ENCODE data around the gene RNF38. TPM values are rescaled to one million over a fixed set of nuclear protein-coding genes. Genes with fewer than 3 reads are reported as not detected.

Gene RNF38
- total and polyA plus RNA-seq, 2 donors (not counting 3 experiments of a cell fraction or from before 2014, with no cell fraction given), result 36.7 to 47.2 TPM

DNA sequence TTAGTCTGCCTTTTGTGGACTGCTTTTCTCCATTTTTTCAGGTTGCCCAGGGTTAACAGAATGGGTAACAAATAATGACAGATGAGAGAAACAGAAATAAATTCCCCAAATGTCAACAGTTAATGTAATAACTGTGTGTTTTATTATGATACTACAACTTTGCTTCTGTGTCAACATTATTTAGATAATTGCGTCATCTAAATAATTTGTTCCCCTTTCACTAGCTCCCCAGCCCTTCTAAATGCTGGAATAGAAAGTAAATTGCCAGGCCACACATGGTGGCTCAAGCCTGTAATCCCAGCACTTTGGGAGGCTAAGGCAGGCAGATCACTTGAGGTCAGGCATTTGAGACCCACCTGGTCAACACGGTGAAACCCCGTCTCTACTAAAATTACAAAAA is 53.5 kb downstream of the RNF38 start:
- CTCF ChIA-PET, result no interaction called here
- dilution Hi-C loops (cut with MboI; ENCODE audit: extremely low pct_ligation_motif_present, low sequenced_read_pairs) (no loop called here), intact Hi-C loops (cut with micrococcal nuclease) (no loop called here)

DNA sequence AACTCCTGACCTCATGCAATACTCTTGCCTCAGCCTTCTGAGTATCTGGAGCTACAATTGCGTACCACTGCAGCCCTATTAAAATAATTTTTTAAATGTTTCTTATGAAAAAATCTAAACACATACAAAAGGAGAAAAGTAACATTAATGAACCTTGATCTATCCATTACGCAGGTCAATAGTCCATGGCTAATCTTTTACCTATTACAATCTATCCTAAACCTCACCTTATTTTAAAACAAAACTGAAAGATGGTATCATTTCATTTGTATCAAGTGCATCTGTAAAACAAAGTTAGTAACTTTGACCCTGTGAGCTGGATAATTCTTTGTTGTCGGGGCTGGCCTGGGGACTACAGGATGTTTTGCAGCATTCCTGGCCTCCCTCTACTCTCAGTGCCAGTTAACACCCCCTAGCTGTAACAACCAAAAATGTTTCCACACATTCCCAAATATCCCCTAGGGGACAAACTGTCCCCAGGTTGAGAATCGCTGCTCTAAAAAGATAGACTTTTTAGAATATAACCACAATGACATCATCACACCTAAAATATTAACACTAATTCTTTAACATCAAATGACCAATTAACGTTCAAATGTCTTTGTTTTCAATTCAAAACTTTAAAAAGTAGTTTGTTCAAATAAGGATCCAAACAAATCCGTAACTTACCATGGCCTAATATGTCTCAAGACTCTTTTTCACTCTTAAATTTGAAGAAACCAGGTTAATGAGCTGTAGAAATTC is 54.8 kb downstream of the RNF38 start:
- dilution Hi-C loops (cut with MboI; ENCODE audit: extremely low pct_ligation_motif_present, low sequenced_read_pairs) (no loop called here), intact Hi-C loops (cut with micrococcal nuclease) (no loop called here)
- no peak overlapping the region for H3K4me2 ChIP-seq (ENCODE audit: insufficient read depth, low read length)
- no peaks in the 10 kb centered on the region for H3K79me2 ChIP-seq (ENCODE audit: control insufficient read depth, insufficient read depth, low read length)
- ChIA-PET POLR2A (no interaction called here), CTCF (interaction anchor here (1.0 to 2.9 kb wide), 2 partner anchors 9 to 17 kb away, joined by 3 to 18 read pairs; no protein-coding TSS in a partner anchor)
- DNase-seq (ENCODE audit: low read depth, low spot score) (peak; percentile 20), FAIRE-seq (no peak)
- TF ChIP-seq POLR2A (IDR thresholded peaks at IDR 0.05; ENCODE audit: low read depth, low read length) (no peak), JUN (IDR thresholded peaks at IDR 0.05; ENCODE audit: borderline replicate concordance, insufficient read depth, insufficient read length, low read depth) (no peak), GATA2 (IDR thresholded peaks at IDR 0.05; ENCODE audit: insufficient read depth, insufficient read length, low read depth, low read length) (no peak), EZH2 (IDR thresholded peaks at IDR 0.05; ENCODE audit: borderline replicate concordance, low read depth, low read length, severe bottlenecking) (no peak), POLR2AphosphoS5 (IDR thresholded peaks at IDR 0.05; ENCODE audit: insufficient read depth, low read depth, low read length) (no peak), FOS (IDR thresholded peaks at IDR 0.05; ENCODE audit: borderline replicate concordance, insufficient read depth, low read length) (no peak)
- TF ChIP-seq, protein P1, sequence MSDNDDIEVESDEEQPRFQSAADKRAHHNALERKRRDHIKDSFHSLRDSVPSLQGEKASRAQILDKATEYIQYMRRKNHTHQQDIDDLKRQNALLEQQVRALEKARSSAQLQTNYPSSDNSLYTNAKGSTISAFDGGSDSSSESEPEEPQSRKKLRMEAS (IDR thresholded peaks at IDR 0.05; ENCODE audit: insufficient read depth, insufficient read length), result no peak
- TF ChIP-seq, protein P2, sequence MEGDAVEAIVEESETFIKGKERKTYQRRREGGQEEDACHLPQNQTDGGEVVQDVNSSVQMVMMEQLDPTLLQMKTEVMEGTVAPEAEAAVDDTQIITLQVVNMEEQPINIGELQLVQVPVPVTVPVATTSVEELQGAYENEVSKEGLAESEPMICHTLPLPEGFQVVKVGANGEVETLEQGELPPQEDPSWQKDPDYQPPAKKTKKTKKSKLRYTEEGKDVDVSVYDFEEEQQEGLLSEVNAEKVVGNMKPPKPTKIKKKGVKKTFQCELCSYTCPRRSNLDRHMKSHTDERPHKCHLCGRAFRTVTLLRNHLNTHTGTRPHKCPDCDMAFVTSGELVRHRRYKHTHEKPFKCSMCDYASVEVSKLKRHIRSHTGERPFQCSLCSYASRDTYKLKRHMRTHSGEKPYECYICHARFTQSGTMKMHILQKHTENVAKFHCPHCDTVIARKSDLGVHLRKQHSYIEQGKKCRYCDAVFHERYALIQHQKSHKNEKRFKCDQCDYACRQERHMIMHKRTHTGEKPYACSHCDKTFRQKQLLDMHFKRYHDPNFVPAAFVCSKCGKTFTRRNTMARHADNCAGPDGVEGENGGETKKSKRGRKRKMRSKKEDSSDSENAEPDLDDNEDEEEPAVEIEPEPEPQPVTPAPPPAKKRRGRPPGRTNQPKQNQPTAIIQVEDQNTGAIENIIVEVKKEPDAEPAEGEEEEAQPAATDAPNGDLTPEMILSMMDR (IDR thresholded peaks at IDR 0.05; ENCODE audit: extremely low read depth in 1 of 2, insufficient read depth in 1 of 2, low read depth in 1 of 2, low read length in 2 of 2), result no peak
- H3K27me3 ChIP-seq (ENCODE audit: control insufficient read depth in 2 of 2, insufficient read depth in 2 of 2, low read length in 2 of 2), result no peaks in the 10 kb centered on the region
- H3K36me3 ChIP-seq (ENCODE audit: control insufficient read depth in 2 of 2, extremely low read depth in 1 of 2, insufficient read depth in 2 of 2, low read length in 2 of 2), result peaks cover 22 to 28% of the 10 kb centered on the region in 2 experiments
- H4K20me1 ChIP-seq (replicated peaks; ENCODE audit: control insufficient read depth, extremely low read depth, insufficient read depth, low read length), result no peaks in the 10 kb centered on the region
- H3K9me1 ChIP-seq (replicated peaks; ENCODE audit: control insufficient read depth, extremely low read depth, insufficient read depth, low read length), result no peaks in the 10 kb centered on the region
- H3K4me3 ChIP-seq (replicated peaks in 1 of 3; ENCODE audit: insufficient read depth in 1 of 3, low read depth in 1 of 3, low read length in 3 of 3), result no peak overlapping the region
- H3K27ac ChIP-seq (ENCODE audit: insufficient read depth, low read depth, low read length), result no peak overlapping the region
- no peak overlapping the region for H2AFZ ChIP-seq (ENCODE audit: low read depth, low read length)
- H3K9me3 ChIP-seq (replicated peaks; ENCODE audit: control insufficient read depth, insufficient read depth, low read length), result no peaks in the 10 kb centered on the region
- BruUV-seq (replicated peaks), result no TSS peak
- H3K9ac ChIP-seq (replicated peaks; ENCODE audit: extremely low read depth, insufficient read depth, low read length), result no peak overlapping the region
- H3K4me1 ChIP-seq (ENCODE audit: control insufficient read depth, extremely low read depth, insufficient read depth, low read length), result no peaks in the 10 kb centered on the region

More for the DNA sequence above, 53.5 kb downstream of the RNF38 start:
- DNase-seq (ENCODE audit: low read depth, low spot score), result no peak
- Histone ChIP-seq H4K20me1 (replicated peaks; ENCODE audit: control insufficient read depth, extremely low read depth, insufficient read depth, low read length) (no peaks in the 10 kb centered on the region), H3K9me1 (replicated peaks; ENCODE audit: control insufficient read depth, extremely low read depth, insufficient read depth, low read length) (no peaks in the 10 kb centered on the region), H3K36me3 (ENCODE audit: control insufficient read depth in 2 of 2, extremely low read depth in 1 of 2, insufficient read depth in 2 of 2, low read length in 2 of 2) (peaks cover 20 to 24% of the 10 kb centered on the region in 2 experiments), H3K79me2 (ENCODE audit: control insufficient read depth, insufficient read depth, low read length) (no peaks in the 10 kb centered on the region), H2AFZ (ENCODE audit: low read depth, low read length) (no peak overlapping the region), H3K9me3 (replicated peaks; ENCODE audit: control insufficient read depth, insufficient read depth, low read length) (no peaks in the 10 kb centered on the region), H3K4me1 (ENCODE audit: control insufficient read depth, extremely low read depth, insufficient read depth, low read length) (peaks cover 1% of the 10 kb centered on the region), H3K4me2 (ENCODE audit: insufficient read depth, low read length) (no peak overlapping the region), H3K4me3 (replicated peaks in 1 of 3; ENCODE audit: insufficient read depth in 1 of 3, low read depth in 1 of 3, low read length in 3 of 3) (no peak overlapping the region), H3K9ac (replicated peaks; ENCODE audit: extremely low read depth, insufficient read depth, low read length) (no peak overlapping the region), H3K27ac (ENCODE audit: insufficient read depth, low read depth, low read length) (no peak overlapping the region), H3K27me3 (ENCODE audit: control insufficient read depth in 2 of 2, insufficient read depth in 2 of 2, low read length in 2 of 2) (no peaks in the 10 kb centered on the region)
- TF ChIP-seq FOS (IDR thresholded peaks at IDR 0.05; ENCODE audit: borderline replicate concordance, insufficient read depth, low read length) (no peak), POLR2A (IDR thresholded peaks at IDR 0.05; ENCODE audit: low read depth, low read length) (no peak), MYC (IDR thresholded peaks at IDR 0.05; ENCODE audit: low read depth, low read length) (no peak)
- TF ChIP-seq, protein P2 (IDR thresholded peaks at IDR 0.05; ENCODE audit: extremely low read depth in 1 of 2, insufficient read depth in 1 of 2, low read depth in 1 of 2, low read length in 2 of 2), result no peak
- POLR2A ChIA-PET, result no interaction called here
- FAIRE-seq, result no peak
- BruUV-seq (replicated peaks), result no TSS peak
